ENCODE data around the gene PON2.

PON2 gene

GRCh38 chr7:95434557-95435421, at the start of gene PON2 (continued):
- TF ChIP-seq ZNF830 (tag by site-specific recombination; IDR thresholded peaks at IDR 0.05; ENCODE audit: low read depth) (no peak), ZNF169 (tag by site-specific recombination; IDR thresholded peaks at IDR 0.05) (no peak), PATZ1 (tag by site-specific recombination; IDR thresholded peaks at IDR 0.05) (peak; percentile 78), KLF9 (tag by site-specific recombination; IDR thresholded peaks at IDR 0.05; ENCODE audit: low read depth) (peak; percentile 54; the same call in 1 of the 2 replicates), ZBTB6 (tag by site-specific recombination; IDR thresholded peaks at IDR 0.05) (0 out of 2 replicates have a peak, but pooled peaks have one; percentile 18), ZBTB26 (tag by site-specific recombination; optimal IDR thresholded peaks at IDR 0.05) (peak; percentile 85), ZNF76 (tag by site-specific recombination; IDR thresholded peaks at IDR 0.05; ENCODE audit: borderline replicate concordance, low read depth) (peak; percentile 67; the same call in 1 of the 2 replicates), SALL2 (tag by site-specific recombination; IDR thresholded peaks at IDR 0.05; ENCODE audit: borderline replicate concordance) (no peak), ZNF292 (tag by site-specific recombination; IDR thresholded peaks at IDR 0.05; ENCODE audit: borderline replicate concordance, low read depth) (no peak), ZNF423 (tag by site-specific recombination; IDR thresholded peaks at IDR 0.05) (no peak), SP3 (tag by site-specific recombination; IDR thresholded peaks at IDR 0.05) (peak; percentile 75), BCL11B (tag by site-specific recombination; IDR thresholded peaks at IDR 0.05; ENCODE audit: low read depth) (no peak), ZXDB (tag by site-specific recombination; IDR thresholded peaks at IDR 0.05) (peak; percentile 58; the same call in 1 of the 2 replicates), ZNF624 (tag by site-specific recombination; IDR thresholded peaks at IDR 0.05) (no peak), ZNF184 (tag by site-specific recombination; IDR thresholded peaks at IDR 0.05) (no peak), ZNF174 (tag by site-specific recombination; IDR thresholded peaks at IDR 0.05) (no peak), ZNF571 (tag by site-specific recombination; IDR thresholded peaks at IDR 0.05) (no peak), PRDM2 (tag by site-specific recombination; IDR thresholded peaks at IDR 0.05; ENCODE audit: borderline replicate concordance) (no peak), ZNF175 (tag by site-specific recombination; IDR thresholded peaks at IDR 0.05) (no peak), ZNF777 (tag by site-specific recombination; IDR thresholded peaks at IDR 0.05; ENCODE audit: borderline replicate concordance) (no peak), PRDM1 (tag by site-specific recombination; IDR thresholded peaks at IDR 0.05) (peak; percentile 57)
- TF ChIP-seq, protein P1, sequence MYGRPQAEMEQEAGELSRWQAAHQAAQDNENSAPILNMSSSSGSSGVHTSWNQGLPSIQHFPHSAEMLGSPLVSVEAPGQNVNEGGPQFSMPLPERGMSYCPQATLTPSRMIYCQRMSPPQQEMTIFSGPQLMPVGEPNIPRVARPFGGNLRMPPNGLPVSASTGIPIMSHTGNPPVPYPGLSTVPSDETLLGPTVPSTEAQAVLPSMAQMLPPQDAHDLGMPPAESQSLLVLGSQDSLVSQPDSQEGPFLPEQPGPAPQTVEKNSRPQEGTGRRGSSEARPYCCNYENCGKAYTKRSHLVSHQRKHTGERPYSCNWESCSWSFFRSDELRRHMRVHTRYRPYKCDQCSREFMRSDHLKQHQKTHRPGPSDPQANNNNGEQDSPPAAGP (tag by site-specific recombination; IDR thresholded peaks at IDR 0.05), result no peak
- TF ChIP-seq, protein P2, sequence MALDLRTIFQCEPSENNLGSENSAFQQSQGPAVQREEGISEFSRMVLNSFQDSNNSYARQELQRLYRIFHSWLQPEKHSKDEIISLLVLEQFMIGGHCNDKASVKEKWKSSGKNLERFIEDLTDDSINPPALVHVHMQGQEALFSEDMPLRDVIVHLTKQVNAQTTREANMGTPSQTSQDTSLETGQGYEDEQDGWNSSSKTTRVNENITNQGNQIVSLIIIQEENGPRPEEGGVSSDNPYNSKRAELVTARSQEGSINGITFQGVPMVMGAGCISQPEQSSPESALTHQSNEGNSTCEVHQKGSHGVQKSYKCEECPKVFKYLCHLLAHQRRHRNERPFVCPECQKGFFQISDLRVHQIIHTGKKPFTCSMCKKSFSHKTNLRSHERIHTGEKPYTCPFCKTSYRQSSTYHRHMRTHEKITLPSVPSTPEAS (tag by site-specific recombination; IDR thresholded peaks at IDR 0.05), result no peak
- TF ChIP-seq, protein P3, sequence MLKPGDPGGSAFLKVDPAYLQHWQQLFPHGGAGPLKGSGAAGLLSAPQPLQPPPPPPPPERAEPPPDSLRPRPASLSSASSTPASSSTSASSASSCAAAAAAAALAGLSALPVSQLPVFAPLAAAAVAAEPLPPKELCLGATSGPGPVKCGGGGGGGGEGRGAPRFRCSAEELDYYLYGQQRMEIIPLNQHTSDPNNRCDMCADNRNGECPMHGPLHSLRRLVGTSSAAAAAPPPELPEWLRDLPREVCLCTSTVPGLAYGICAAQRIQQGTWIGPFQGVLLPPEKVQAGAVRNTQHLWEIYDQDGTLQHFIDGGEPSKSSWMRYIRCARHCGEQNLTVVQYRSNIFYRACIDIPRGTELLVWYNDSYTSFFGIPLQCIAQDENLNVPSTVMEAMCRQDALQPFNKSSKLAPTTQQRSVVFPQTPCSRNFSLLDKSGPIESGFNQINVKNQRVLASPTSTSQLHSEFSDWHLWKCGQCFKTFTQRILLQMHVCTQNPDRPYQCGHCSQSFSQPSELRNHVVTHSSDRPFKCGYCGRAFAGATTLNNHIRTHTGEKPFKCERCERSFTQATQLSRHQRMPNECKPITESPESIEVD (tag by site-specific recombination; IDR thresholded peaks at IDR 0.05), result no peak
